ENCODE measurements around the gene FDXR.

DNA sequence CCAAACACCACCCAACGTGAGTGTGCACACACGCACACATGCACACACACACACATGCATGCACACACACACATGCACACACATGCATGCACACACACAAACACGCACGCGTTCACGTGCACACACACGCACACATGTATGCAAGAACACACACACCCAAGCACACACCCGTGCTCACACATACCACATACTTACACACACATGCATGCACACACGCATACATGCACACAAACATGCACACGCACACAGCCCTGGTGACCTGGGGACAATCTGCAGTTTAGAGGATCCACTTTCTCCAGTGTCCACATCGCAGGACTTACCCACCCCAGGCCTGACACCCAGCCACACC is 44.0 kb upstream of the FDXR start:
- TF ChIP-seq, protein P1, sequence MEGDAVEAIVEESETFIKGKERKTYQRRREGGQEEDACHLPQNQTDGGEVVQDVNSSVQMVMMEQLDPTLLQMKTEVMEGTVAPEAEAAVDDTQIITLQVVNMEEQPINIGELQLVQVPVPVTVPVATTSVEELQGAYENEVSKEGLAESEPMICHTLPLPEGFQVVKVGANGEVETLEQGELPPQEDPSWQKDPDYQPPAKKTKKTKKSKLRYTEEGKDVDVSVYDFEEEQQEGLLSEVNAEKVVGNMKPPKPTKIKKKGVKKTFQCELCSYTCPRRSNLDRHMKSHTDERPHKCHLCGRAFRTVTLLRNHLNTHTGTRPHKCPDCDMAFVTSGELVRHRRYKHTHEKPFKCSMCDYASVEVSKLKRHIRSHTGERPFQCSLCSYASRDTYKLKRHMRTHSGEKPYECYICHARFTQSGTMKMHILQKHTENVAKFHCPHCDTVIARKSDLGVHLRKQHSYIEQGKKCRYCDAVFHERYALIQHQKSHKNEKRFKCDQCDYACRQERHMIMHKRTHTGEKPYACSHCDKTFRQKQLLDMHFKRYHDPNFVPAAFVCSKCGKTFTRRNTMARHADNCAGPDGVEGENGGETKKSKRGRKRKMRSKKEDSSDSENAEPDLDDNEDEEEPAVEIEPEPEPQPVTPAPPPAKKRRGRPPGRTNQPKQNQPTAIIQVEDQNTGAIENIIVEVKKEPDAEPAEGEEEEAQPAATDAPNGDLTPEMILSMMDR (IDR thresholded peaks at IDR 0.05), result no peak
- TF ChIP-seq EZH2 (IDR thresholded peaks at IDR 0.05) (no peak), EZH2phosphoT487 (IDR thresholded peaks at IDR 0.05) (no peak)

All from neural progenitor cell (in vitro differentiated cells).